Tibial nerve (tissue), 4 donors: Measurements from ENCODE around the gene ABHD1.

Experiments
- CTCF ChIP-seq, 5 experiments: fragments of 200-600 bp in 3 of 5; fragments of 450-650 bp in 2 of 5; sonication (generic) in 3 of 5; IDR thresholded peaks; one replicate each; pipeline ENCODE4 v1.5.1; 2016 to 2019; ENCODE audit warnings: antibody characterized with exemption in 5 of 5, mild to moderate bottlenecking in 3 of 5, moderate library complexity in 2 of 5
- EP300 ChIP-seq, 2 donors: sonication (generic); formaldehyde crosslinking; IDR thresholded peaks; one replicate each; pipeline ENCODE4 v1.6.1; 2017; ENCODE audit warnings: antibody characterized with exemption in 2 of 2, mild to moderate bottlenecking in 1 of 2
- POLR2A ChIP-seq, 2 donors: fragments of 450-650 bp; IDR thresholded peaks; one replicate each; pipeline ENCODE4 v1.6.1; 2017; ENCODE audit warnings: antibody characterized with exemption in 2 of 2, mild to moderate bottlenecking in 2 of 2, moderate library complexity in 2 of 2

GRCh38 chr2:27160191-27160590, 36.6 kb downstream of the ABHD1 start:
- TF ChIP-seq POLR2A (IDR thresholded peaks at IDR 0.05) (no peak), EP300 (IDR thresholded peaks at IDR 0.05) (no peak), CTCF (IDR thresholded peaks at IDR 0.05) (no peak)
